CD14-positive monocyte (primary cell): Measurements from ENCODE around the gene DLK1. TPM values are rescaled to one million over a fixed set of nuclear protein-coding genes. Genes with fewer than 3 reads are reported as not detected.

Source experiments
- DNase-seq, 3 donors: peaks; one replicate each; pipeline ENCODE4 v3.0.0-alpha.2; 2011 to 2022
- H2AFZ ChIP-seq: 2 replicates; pipeline ENCODE4 v1.6.0; 2012; ENCODE audit warnings: mild to moderate bottlenecking, low read depth, low read length, inconsistent platforms; ENCODE audit not compliant: insufficient read depth, poor library complexity, severe bottlenecking
- H3K27ac ChIP-seq, 2 donors: 1 replicate in 1 of 2; 2 replicates in 1 of 2; pipeline ENCODE4 v1.5.1; 2012 to 2013; ENCODE audit warnings: low read length in 2 of 2, control low read depth in 1 of 2, inconsistent platforms in 1 of 2, low read depth in 1 of 2, mild to moderate bottlenecking in 1 of 2
- H3K27me3 ChIP-seq, 2 donors: one replicate each; pipeline versions ENCODE4 v1.6.0 to v1.6.1; 2011 to 2013; ENCODE audit warnings: low read length in 2 of 2; ENCODE audit not compliant: control insufficient read depth in 2 of 2, insufficient read depth in 2 of 2
- H3K36me3 ChIP-seq, 2 donors: replicated peaks in 1 of 2; 1 replicate in 1 of 2; 2 replicates in 1 of 2; pipeline versions ENCODE4 v1.5.1 to v1.6.1; 2012 to 2013; ENCODE audit warnings: low read length in 2 of 2, control low read depth in 1 of 2, inconsistent platforms in 1 of 2, mild to moderate bottlenecking in 1 of 2; ENCODE audit not compliant: insufficient read depth in 2 of 2, control insufficient read depth in 1 of 2
- H3K4me1 ChIP-seq, 2 donors: 1 replicate in 1 of 2; 2 replicates in 1 of 2; pipeline versions ENCODE4 v1.5.1 to v1.6.1; 2012 to 2013; ENCODE audit warnings: low read length in 2 of 2, control low read depth in 1 of 2, inconsistent platforms in 1 of 2, mild to moderate bottlenecking in 1 of 2, moderate library complexity in 1 of 2; ENCODE audit not compliant: insufficient read depth in 2 of 2, control insufficient read depth in 1 of 2
- H3K4me2 ChIP-seq: replicated peaks from 2 replicates; pipeline ENCODE3; 2012; ENCODE audit warnings: low read length, moderate library complexity, mild to moderate bottlenecking; ENCODE audit not compliant: poor library complexity, severe bottlenecking; ENCODE audit errors: extremely low read depth
- H3K4me3 ChIP-seq, 3 experiments: fragments of 200-600 bp in 1 of 3; sonication (generic) in 1 of 3; replicated peaks in 1 of 3; 1 replicate in 2 of 3; 2 replicates in 1 of 3; pipeline ENCODE4 v1.5.1; 2011 to 2013; ENCODE audit warnings: low read length in 3 of 3, mild to moderate bottlenecking in 3 of 3, control low read depth in 2 of 3, low read depth in 2 of 3, inconsistent platforms in 1 of 3, moderate library complexity in 1 of 3
- H3K79me2 ChIP-seq: 2 replicates; pipeline ENCODE4 v1.6.0; 2012; ENCODE audit warnings: mild to moderate bottlenecking, control low read depth, inconsistent platforms, low read length, moderate library complexity; ENCODE audit not compliant: insufficient read depth
- H3K9ac ChIP-seq: 2 replicates; pipeline ENCODE4 v1.6.0; 2017; ENCODE audit warnings: low read length, mild to moderate bottlenecking; ENCODE audit not compliant: insufficient read depth, poor library complexity, severe bottlenecking
- H3K9me3 ChIP-seq, 2 donors: replicated peaks in 1 of 2; 1 replicate in 1 of 2; 2 replicates in 1 of 2; pipeline versions ENCODE4 v1.5.1 to v1.6.1; 2012 to 2013; ENCODE audit warnings: low read length in 2 of 2, control low read depth in 1 of 2; ENCODE audit not compliant: control insufficient read depth in 1 of 2, insufficient read depth in 1 of 2
- H4K20me1 ChIP-seq: 2 replicates; pipeline ENCODE4 v1.6.0; 2012; ENCODE audit warnings: mild to moderate bottlenecking, low read length, control low read depth, moderate library complexity; ENCODE audit not compliant: insufficient read depth
- H3K27ac Mint-ChIP-seq, 7 donors: one replicate each; pipeline ENCODE4 v1.8.0; 2020; ENCODE audit warnings: mild to moderate bottlenecking in 7 of 7, mixed read lengths in 7 of 7, moderate library complexity in 6 of 7, inconsistent platforms in 2 of 7
- H3K27me3 Mint-ChIP-seq, 3 donors: one replicate each; pipeline ENCODE4 v1.8.0; 2021 to 2022; ENCODE audit warnings: low read depth in 3 of 3, mild to moderate bottlenecking in 3 of 3, mixed read lengths in 3 of 3, moderate library complexity in 3 of 3, inconsistent platforms in 1 of 3
- H3K36me3 Mint-ChIP-seq, 2 donors: one replicate each; pipeline ENCODE4 v1.8.0; 2020; ENCODE audit warnings: mixed read lengths in 2 of 2, inconsistent platforms in 1 of 2, mild to moderate bottlenecking in 1 of 2
- H3K4me1 Mint-ChIP-seq: one replicate; pipeline ENCODE4 v1.8.0; 2020; ENCODE audit warnings: mild to moderate bottlenecking, mixed read lengths
- H3K4me3 Mint-ChIP-seq, 2 donors: one replicate each; pipeline ENCODE4 v1.8.0; 2020; ENCODE audit warnings: mild to moderate bottlenecking in 2 of 2, mixed read lengths in 2 of 2, moderate library complexity in 1 of 2
- H3K9me3 Mint-ChIP-seq, 7 donors: one replicate each; pipeline ENCODE4 v1.8.0; 2020 to 2022; ENCODE audit warnings: mixed read lengths in 7 of 7, mild to moderate bottlenecking in 6 of 7, moderate library complexity in 6 of 7, inconsistent platforms in 2 of 7
- WGBS: methylation state at CpG from one replicate; pipeline ENCODE4 v1.1.5; 2013; ENCODE audit warnings: missing lambda C conversion rate; ENCODE audit not compliant: insufficient coverage; 5-methylcytosine and 5-hydroxymethylcytosine counted together
- intact Hi-C, 2 donors: fragments of 100-400 bp; cut with micrococcal nuclease; formaldehyde crosslinking; loops; one replicate each; pipeline versions ENCODE4 v1.15.0 to v1.15.1; 2023
- polyA plus RNA-seq, 3 donors: library from polyadenylated mRNA; depleted of rRNA in 1 of 3; unstranded in 2 of 3; stranded (reverse) in 1 of 3; fragments of 300-500 nt in 2 of 3; fragments of >200 nt in 1 of 3; fragmentation: Illumina TruSeq in 2 of 3; gene quantifications; 1 replicate in 2 of 3; 2 replicates in 1 of 3; pipeline ENCODE4 v1.2.3, GENCODE V29; 2012 to 2021
- TF ChIP-seq, protein P1 (sequence below): fragments of 200-600 bp; IDR thresholded peaks from one replicate; pipeline ENCODE4 v1.8.0; 2022; ENCODE audit warnings: antibody characterized with exemption, mild to moderate bottlenecking

DLK1 gene
- polyA plus RNA-seq, 3 donors, result 0.04 TPM; not detected in 2

DNA sequence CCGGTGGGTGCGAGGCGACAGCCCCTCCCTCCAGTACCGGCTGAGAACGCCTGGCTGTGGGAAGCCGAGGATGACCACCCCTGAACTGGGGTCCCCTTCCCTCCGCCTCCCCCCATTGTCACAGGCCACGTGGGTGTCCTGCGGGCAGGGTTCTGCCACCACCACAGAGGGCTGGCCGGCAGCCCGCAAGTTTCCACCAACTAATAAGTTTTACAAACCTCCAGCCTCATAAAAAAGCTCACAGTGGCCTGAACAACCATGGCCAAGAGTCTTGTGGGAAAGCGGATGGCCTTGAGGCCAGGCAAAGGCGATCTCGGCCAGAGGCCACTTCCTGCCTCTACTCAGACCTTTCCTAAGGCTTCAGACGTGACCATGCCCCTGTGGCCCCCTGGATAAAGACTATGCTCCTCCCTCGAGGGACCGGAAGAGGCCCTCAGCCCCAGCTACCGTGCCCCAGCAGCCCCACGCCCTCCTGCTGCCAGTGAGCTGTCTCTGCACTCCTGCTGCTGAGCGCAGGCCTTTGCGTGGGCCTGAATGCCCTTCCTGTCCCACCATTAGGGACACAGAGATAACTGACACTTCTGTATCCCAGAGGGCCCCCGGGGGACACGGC lies 46.1 kb upstream of the DLK1 start:
- Mint-ChIP-seq H3K27ac (peak overlapping the region; percentile 20 to 86 (median 62)), H3K4me1 (peaks cover 88% of the 10 kb centered on the region), H3K4me3 (peak overlapping the region in 1 of 2 donors; percentile 57), H3K36me3 (no peaks in the 10 kb centered on the region), H3K27me3 (peaks cover 2 to 8% (median 3%) of the 10 kb centered on the region in 3 donors), H3K9me3 (peaks cover 0 to 5% (median 0%) of the 10 kb centered on the region in 7 donors)
- Histone ChIP-seq H4K20me1 (no peaks in the 10 kb centered on the region), H2AFZ (peak overlapping the region; percentile 77), H3K36me3 (no peaks in the 10 kb centered on the region), H3K79me2 (no peaks in the 10 kb centered on the region), H3K4me3 (peak overlapping the region in 1 of 3 experiments; percentile 11), H3K9me3 (peaks cover 0 to 2% of the 10 kb centered on the region in 2 donors), H3K4me1 (peaks cover 83 to 93% of the 10 kb centered on the region in 2 donors), H3K9ac (peak overlapping the region; percentile 32), H3K4me2 (peak overlapping the region; percentile 27), H3K27ac (peak overlapping the region; percentile 56 to 68), H3K27me3 (no peaks in the 10 kb centered on the region)
- WGBS, result 43% methylated on average over 21 of the region's 23 CpGs
- intact Hi-C loops, result no loop called here
- DNase-seq, result peak; percentile 12 to 42 (median 32)
- TF ChIP-seq, protein P1, sequence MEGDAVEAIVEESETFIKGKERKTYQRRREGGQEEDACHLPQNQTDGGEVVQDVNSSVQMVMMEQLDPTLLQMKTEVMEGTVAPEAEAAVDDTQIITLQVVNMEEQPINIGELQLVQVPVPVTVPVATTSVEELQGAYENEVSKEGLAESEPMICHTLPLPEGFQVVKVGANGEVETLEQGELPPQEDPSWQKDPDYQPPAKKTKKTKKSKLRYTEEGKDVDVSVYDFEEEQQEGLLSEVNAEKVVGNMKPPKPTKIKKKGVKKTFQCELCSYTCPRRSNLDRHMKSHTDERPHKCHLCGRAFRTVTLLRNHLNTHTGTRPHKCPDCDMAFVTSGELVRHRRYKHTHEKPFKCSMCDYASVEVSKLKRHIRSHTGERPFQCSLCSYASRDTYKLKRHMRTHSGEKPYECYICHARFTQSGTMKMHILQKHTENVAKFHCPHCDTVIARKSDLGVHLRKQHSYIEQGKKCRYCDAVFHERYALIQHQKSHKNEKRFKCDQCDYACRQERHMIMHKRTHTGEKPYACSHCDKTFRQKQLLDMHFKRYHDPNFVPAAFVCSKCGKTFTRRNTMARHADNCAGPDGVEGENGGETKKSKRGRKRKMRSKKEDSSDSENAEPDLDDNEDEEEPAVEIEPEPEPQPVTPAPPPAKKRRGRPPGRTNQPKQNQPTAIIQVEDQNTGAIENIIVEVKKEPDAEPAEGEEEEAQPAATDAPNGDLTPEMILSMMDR, result no peak

DNA sequence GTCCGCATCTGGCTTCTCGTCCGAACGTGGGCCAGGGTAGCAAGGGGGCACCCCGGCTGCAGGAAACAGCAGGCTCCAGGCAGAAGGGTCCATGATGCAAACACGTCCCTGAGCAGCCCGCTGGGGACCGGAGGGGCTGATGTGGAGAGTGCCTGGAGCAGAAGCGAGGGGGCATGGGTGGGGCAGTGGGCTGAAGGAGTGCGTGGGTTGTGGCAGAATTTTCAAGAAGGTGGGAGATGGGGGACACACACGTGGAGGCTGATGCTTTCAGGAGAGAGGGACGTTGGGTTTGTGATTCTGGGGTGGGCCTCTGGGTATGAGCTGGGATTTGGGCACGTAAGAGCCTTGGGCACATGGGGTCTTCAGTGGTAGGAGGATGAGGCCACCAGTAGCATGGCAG lies 45.6 kb upstream of the DLK1 start:
- Mint-ChIP-seq H3K27me3 (peaks cover 2 to 8% (median 3%) of the 10 kb centered on the region in 3 donors), H3K27ac (peak overlapping the region in 5 of 7 donors; percentile 54 to 86 (median 70)), H3K9me3 (peaks cover 0 to 5% (median 0%) of the 10 kb centered on the region in 7 donors), H3K4me1 (peaks cover 83% of the 10 kb centered on the region), H3K4me3 (peak overlapping the region in 1 of 2 donors; percentile 57), H3K36me3 (no peaks in the 10 kb centered on the region)
- Histone ChIP-seq H3K79me2 (no peaks in the 10 kb centered on the region), H3K36me3 (no peaks in the 10 kb centered on the region), H3K9me3 (peaks cover 0 to 2% of the 10 kb centered on the region in 2 donors), H3K4me3 (peak overlapping the region in 1 of 3 experiments; percentile 11), H3K27ac (peak overlapping the region; percentile 56 to 68), H2AFZ (peak overlapping the region; percentile 77), H3K4me1 (peaks cover 81 to 90% of the 10 kb centered on the region in 2 donors), H3K4me2 (peak overlapping the region; percentile 27), H3K9ac (peak overlapping the region; percentile 32), H3K27me3 (no peaks in the 10 kb centered on the region), H4K20me1 (no peaks in the 10 kb centered on the region)
- DNase-seq, result no peak
- intact Hi-C loops, result no loop called here
- 58% methylated on average over 13 of the region's 13 CpGs for WGBS
- TF ChIP-seq, protein P1, result no peak
